ENCODE data around the gene DLG1.

GRCh38 chr3:197011780-197012539 is 286.5 kb downstream of the DLG1 start:
- no peak for TF ChIP-seq CTCF (IDR thresholded peaks at IDR 0.05)
- TF ChIP-seq POLR2A (IDR thresholded peaks at IDR 0.05): no peak
